Liver (tissue), 9 donors: ENCODE measurements around the gene PTPRN2. TPM values are rescaled to one million over a fixed set of nuclear protein-coding genes. Genes with fewer than 3 reads are reported as not detected.

ENCODE experiments used
- DNase-seq: peaks from one replicate; pipeline ENCODE4 v3.0.0-alpha.2; 2017; ENCODE audit warnings: low spot score
- H3K27ac ChIP-seq, 2 donors: one replicate each; pipeline ENCODE4 v1.7.0; 2013; ENCODE audit warnings: inconsistent platforms in 2 of 2, low read length in 2 of 2, control low read depth in 1 of 2, low read depth in 1 of 2, mild to moderate bottlenecking in 1 of 2
- H3K27me3 ChIP-seq, 4 donors: one replicate each; pipeline versions ENCODE4 v1.6.1 to v1.7.0; 2013; ENCODE audit warnings: low read length in 3 of 4, inconsistent platforms in 1 of 4, mild to moderate bottlenecking in 1 of 4, moderate library complexity in 1 of 4; ENCODE audit not compliant: control insufficient read depth in 4 of 4, insufficient read depth in 4 of 4
- H3K36me3 ChIP-seq, 4 donors: one replicate each; pipeline versions ENCODE4 v1.6.1 to v1.7.0; 2013; ENCODE audit warnings: low read length in 3 of 4, mild to moderate bottlenecking in 3 of 4, low read depth in 1 of 4, moderate library complexity in 1 of 4; ENCODE audit not compliant: control insufficient read depth in 4 of 4, insufficient read depth in 3 of 4
- H3K4me1 ChIP-seq, 4 donors: one replicate each; pipeline versions ENCODE4 v1.6.1 to v1.7.0; 2013; ENCODE audit warnings: low read length in 3 of 4, mild to moderate bottlenecking in 3 of 4, moderate library complexity in 1 of 4; ENCODE audit not compliant: control insufficient read depth in 4 of 4, insufficient read depth in 4 of 4
- H3K4me3 ChIP-seq, 3 donors: one replicate each; pipeline versions ENCODE4 v1.6.1 to v1.7.0; 2013; ENCODE audit warnings: low read length in 3 of 3, control low read depth in 1 of 3, low read depth in 1 of 3, mild to moderate bottlenecking in 1 of 3
- H3K9ac ChIP-seq, 2 donors: one replicate each; pipeline ENCODE4 v1.7.0; 2013; ENCODE audit warnings: low read length in 2 of 2, mild to moderate bottlenecking in 2 of 2, moderate library complexity in 2 of 2, control low read depth in 1 of 2, low read depth in 1 of 2
- H3K9me3 ChIP-seq, 4 donors: one replicate each; pipeline versions ENCODE4 v1.6.1 to v1.7.0; 2013; ENCODE audit warnings: low read length in 3 of 4; ENCODE audit not compliant: control insufficient read depth in 4 of 4
- ATF3 ChIP-seq: IDR thresholded peaks from 2 replicates; pipeline ENCODE4 v1.6.1; 2016; ENCODE audit warnings: antibody characterized with exemption
- CTCF ChIP-seq: fragments of 150-350 bp; IDR thresholded peaks from 2 replicates; pipeline ENCODE4 v1.5.1; 2017; ENCODE audit warnings: improper control_type of control experiment, low read depth, low read length; ENCODE audit not compliant: missing input control
- EGR1 ChIP-seq, 2 donors: IDR thresholded peaks; 2 replicates each; pipeline ENCODE4 v1.6.1; 2016 to 2018; ENCODE audit warnings: antibody characterized with exemption in 2 of 2, low read depth in 2 of 2
- FOXA1 ChIP-seq: IDR thresholded peaks from 2 replicates; pipeline ENCODE4 v1.6.1; 2016; ENCODE audit warnings: antibody characterized with exemption
- FOXA2 ChIP-seq: IDR thresholded peaks from 2 replicates; pipeline ENCODE4 v1.6.1; 2016; ENCODE audit warnings: antibody characterized with exemption
- GABPA ChIP-seq, 2 donors: IDR thresholded peaks in 1 of 2; conservative IDR thresholded peaks in 1 of 2; 2 replicates each; pipeline ENCODE4 v1.6.1; 2016; ENCODE audit warnings: antibody characterized with exemption in 2 of 2, mild to moderate bottlenecking in 1 of 2, moderate library complexity in 1 of 2
- HNF4A ChIP-seq, 2 donors: conservative IDR thresholded peaks; 2 replicates each; pipeline ENCODE4 v1.6.1; 2016; ENCODE audit warnings: antibody characterized with exemption in 2 of 2, mild to moderate bottlenecking in 2 of 2
- HNF4G ChIP-seq: IDR thresholded peaks from 2 replicates; pipeline ENCODE4 v1.6.1; 2016; ENCODE audit warnings: antibody characterized with exemption
- JUND ChIP-seq, 2 donors: IDR thresholded peaks; 2 replicates each; pipeline ENCODE4 v1.6.1; 2016; ENCODE audit warnings: antibody characterized with exemption in 2 of 2
- MAX ChIP-seq: IDR thresholded peaks from 2 replicates; pipeline ENCODE4 v1.6.1; 2016; ENCODE audit warnings: antibody characterized with exemption
- NR2F2 ChIP-seq: IDR thresholded peaks from 2 replicates; pipeline ENCODE4 v1.6.1; 2016; ENCODE audit warnings: antibody characterized with exemption
- RAD21 ChIP-seq, 2 donors: IDR thresholded peaks; 2 replicates each; pipeline ENCODE4 v1.6.1; 2016; ENCODE audit warnings: antibody characterized with exemption in 2 of 2, mild to moderate bottlenecking in 2 of 2
- REST ChIP-seq: IDR thresholded peaks from 2 replicates; pipeline ENCODE4 v1.6.1; 2016; ENCODE audit warnings: antibody characterized with exemption, mild to moderate bottlenecking
- RXRA ChIP-seq, 2 donors: IDR thresholded peaks; 2 replicates each; pipeline ENCODE4 v1.6.1; 2017 to 2018; ENCODE audit warnings: antibody characterized with exemption in 2 of 2, mild to moderate bottlenecking in 1 of 2
- SP1 ChIP-seq: IDR thresholded peaks from 2 replicates; pipeline ENCODE4 v1.6.1; 2018; ENCODE audit warnings: antibody characterized with exemption, mild to moderate bottlenecking
- TAF1 ChIP-seq: conservative IDR thresholded peaks from 2 replicates; pipeline ENCODE4 v1.6.1; 2016; ENCODE audit warnings: antibody characterized with exemption, mild to moderate bottlenecking
- YY1 ChIP-seq: IDR thresholded peaks from 2 replicates; pipeline ENCODE4 v1.6.1; 2016; ENCODE audit warnings: antibody characterized with exemption, mild to moderate bottlenecking
- ZBTB33 ChIP-seq: IDR thresholded peaks from 2 replicates; pipeline ENCODE4 v1.6.1; 2016; ENCODE audit warnings: antibody characterized with exemption
- WGBS: extraction: QIAGEN DNeasy Blood & Tissue Kit; methylation state at CpG from one replicate; pipeline ENCODE4 v1.1.7; 2013; 5-methylcytosine and 5-hydroxymethylcytosine counted together
- polyA plus RNA-seq, 2 donors: library from polyadenylated mRNA; stranded (reverse) in 1 of 2; unstranded in 1 of 2; fragments of 200-250 nt in 1 of 2; fragments of >200 nt in 1 of 2; fragmentation: Nextera tagmentation in 1 of 2; extraction: Ambion mirVana in 1 of 2; gene quantifications; one replicate each; pipeline versions ENCODE4 v1.2.1 to v1.2.3, GENCODE V29; 2013 to 2015
- total RNA-seq, 2 donors: library from RNA; depleted of rRNA; stranded (reverse); fragments of >200 nt; gene quantifications; one replicate each; pipeline ENCODE4 v1.2.3, GENCODE V29; 2014
- donor health status: healthy.
- donor health status: healthy.
- donor health status: healthy.
- donor health status: healthy.
- donor health status: healthy.

The PTPRN2 gene
- total and polyA plus RNA-seq, 4 donors: 0.75 to 1.9 (median 1.1) TPM

- TF ChIP-seq EGR1 (IDR thresholded peaks at IDR 0.05; ENCODE audit: low read depth in 2 of 2): no peak
- TF ChIP-seq RXRA (IDR thresholded peaks at IDR 0.05): no peak
- no peak for TF ChIP-seq ZBTB33
- TF ChIP-seq MAX: no peak
- no peak for TF ChIP-seq FOXA2
- no peak for TF ChIP-seq ATF3
- no peak for TF ChIP-seq CTCF
- no peak for TF ChIP-seq TAF1
- TF ChIP-seq HNF4A (conservative IDR thresholded peaks at IDR 0.05): no peak
- no peak for TF ChIP-seq SP1
- no peak for TF ChIP-seq GABPA (IDR thresholded peaks at IDR 0.05 in 1 of 2, conservative IDR thresholded peaks at IDR 0.05 in 1 of 2)
- no peak for TF ChIP-seq HNF4G
- TF ChIP-seq REST: no peak
- no peak for TF ChIP-seq JUND (IDR thresholded peaks at IDR 0.05)
- no peak for TF ChIP-seq RAD21 (IDR thresholded peaks at IDR 0.05)
- no peak for TF ChIP-seq YY1
- no peak for TF ChIP-seq NR2F2
- no peak for TF ChIP-seq FOXA1
- Histone ChIP-seq H3K4me1 (no peaks in the 10 kb centered on the region), H3K9ac (no peak overlapping the region), H3K9me3 (no peaks in the 10 kb centered on the region), H3K36me3 (no peaks in the 10 kb centered on the region), H3K27me3 (peaks cover 0 to 3% (median 0%) of the 10 kb centered on the region in 4 donors), H3K27ac (no peak overlapping the region), H3K4me3 (no peak overlapping the region)
- WGBS: 82% methylated on average over 26 of the region's 26 CpGs
- no peak for DNase-seq
Observed at GRCh38 chr7:157709531-157710251, 877.9 kb downstream of the PTPRN2 start.
